B cell (primary cell): ENCODE results near the gene FBXO41. TPM values are rescaled to one million over a fixed set of nuclear protein-coding genes. Genes with fewer than 3 reads are reported as not detected.

Source experiments
- ATAC-seq: fragments of 200-7000 bp; cut with Tn5 transposase; one replicate; pipeline ENCODE4 v1.10.0; 2021; ENCODE audit warnings: low read depth, mild to moderate bottlenecking, moderate number of reproducible peaks, moderate library complexity
- CTCF ChIA-PET: fragments of 350-600 bp; sonication (Branson Sonifier 250); formaldehyde crosslinking; loops from one replicate; lab custom pipeline; 2021; ENCODE audit warnings: antibody characterized with exemption, inconsistent platforms; lab: Charles Lee
- POLR2A ChIA-PET: fragments of 350-600 bp; sonication (Branson Sonifier 250); formaldehyde crosslinking; loops from one replicate; lab custom pipeline; 2021; ENCODE audit warnings: antibody characterized with exemption; lab: Charles Lee
- DNase-seq: peaks from one replicate; pipeline ENCODE4 v3.0.0; 2013
- H2AFZ ChIP-seq: 2 replicates; pipeline ENCODE4 v1.6.1; 2012; ENCODE audit warnings: mild to moderate bottlenecking, low read depth, low read length; ENCODE audit not compliant: insufficient read depth, poor library complexity, severe bottlenecking
- H3K27ac ChIP-seq, 2 donors: 1 replicate in 1 of 2; 2 replicates in 1 of 2; pipeline ENCODE4 v1.5.1; 2012 to 2013; ENCODE audit warnings: low read length in 2 of 2, mild to moderate bottlenecking in 2 of 2, moderate library complexity in 1 of 2
- H3K27me3 ChIP-seq, 4 experiments: fragments of 200-600 bp in 1 of 4; sonication (generic) in 1 of 4; replicated peaks in 1 of 4; 1 replicate in 2 of 4; 2 replicates in 2 of 4; pipeline versions ENCODE4 v1.6.1 to v1.7.0; 2013 to 2016; ENCODE audit warnings: low read length in 3 of 4, mild to moderate bottlenecking in 2 of 4, mixed read lengths in 1 of 4, moderate library complexity in 1 of 4; ENCODE audit not compliant: insufficient read depth in 4 of 4, control insufficient read depth in 3 of 4; ENCODE audit errors: control extremely low read depth in 1 of 4
- H3K36me3 ChIP-seq, 2 experiments: replicated peaks in 1 of 2; 1 replicate in 1 of 2; 2 replicates in 1 of 2; pipeline versions ENCODE4 v1.6.1 to v1.7.1; 2013; ENCODE audit warnings: low read length in 1 of 2; ENCODE audit not compliant: insufficient read depth in 2 of 2, control insufficient read depth in 1 of 2; ENCODE audit errors: control extremely low read depth in 1 of 2, extremely low read depth in 1 of 2
- H3K4me1 ChIP-seq, 2 donors: fragments of 200-600 bp in 1 of 2; sonication (generic) in 1 of 2; 1 replicate in 1 of 2; 2 replicates in 1 of 2; pipeline versions ENCODE4 v1.5.1 to v1.6.1; 2013 to 2017; ENCODE audit warnings: low read length in 2 of 2; ENCODE audit not compliant: control insufficient read depth in 2 of 2, insufficient read depth in 2 of 2
- H3K4me2 ChIP-seq: replicated peaks from 2 replicates; pipeline ENCODE3; 2012; ENCODE audit warnings: mild to moderate bottlenecking, low read depth, low read length; ENCODE audit not compliant: poor library complexity, severe bottlenecking
- H3K4me3 ChIP-seq, 5 experiments: fragments of 200-600 bp in 1 of 5; sonication (generic) in 1 of 5; 1 replicate in 3 of 5; 2 replicates in 2 of 5; pipeline versions ENCODE4 v1.5.1 to v1.7.0; 2011 to 2016; ENCODE audit warnings: low read length in 4 of 5, mild to moderate bottlenecking in 4 of 5, low read depth in 2 of 5, control low read depth in 1 of 5, moderate library complexity in 1 of 5; ENCODE audit not compliant: insufficient read depth in 1 of 5; ENCODE audit errors: control extremely low read depth in 1 of 5, extremely low read depth in 1 of 5
- H3K79me2 ChIP-seq: fragments of 200-600 bp; sonication (generic); one replicate; pipeline ENCODE4 v1.6.0; 2016; ENCODE audit warnings: low read length; ENCODE audit not compliant: control insufficient read depth, insufficient read depth
- H3K9ac ChIP-seq: fragments of 200-600 bp; sonication (generic); 2 replicates; pipeline ENCODE4 v1.6.1; 2017; ENCODE audit warnings: mild to moderate bottlenecking, low read length, moderate library complexity
- H3K9me3 ChIP-seq, 3 donors: one replicate each; pipeline versions ENCODE4 v1.6.1 to v1.7.1; 2013; ENCODE audit warnings: low read length in 2 of 3; ENCODE audit not compliant: control insufficient read depth in 2 of 3, insufficient read depth in 1 of 3; ENCODE audit errors: control extremely low read depth in 1 of 3
- H4K20me1 ChIP-seq: 2 replicates; pipeline ENCODE4 v1.6.0; 2012; ENCODE audit warnings: mild to moderate bottlenecking, low read length; ENCODE audit not compliant: insufficient read depth, control insufficient read depth, poor library complexity, severe bottlenecking
- H3K27ac Mint-ChIP-seq: one replicate; pipeline ENCODE4 v1.8.0; 2021; ENCODE audit warnings: mixed read lengths
- H3K27me3 Mint-ChIP-seq: one replicate; pipeline ENCODE4 v1.8.0; 2021; ENCODE audit warnings: mixed read lengths
- H3K4me1 Mint-ChIP-seq: one replicate; pipeline ENCODE4 v1.8.0; 2021; ENCODE audit warnings: mixed read lengths
- H3K4me3 Mint-ChIP-seq: one replicate; pipeline ENCODE4 v1.8.0; 2021; ENCODE audit warnings: mixed read lengths
- H3K9me3 Mint-ChIP-seq: one replicate; pipeline ENCODE4 v1.8.0; 2022; ENCODE audit warnings: mixed read lengths; ENCODE audit not compliant: insufficient read depth
- CTCF ChIP-seq: fragments of 200-600 bp; IDR thresholded peaks from one replicate; pipeline ENCODE4 v1.8.0; 2022; ENCODE audit warnings: antibody characterized with exemption, mild to moderate bottlenecking
- EZH2 ChIP-seq: IDR thresholded peaks from 2 replicates; pipeline ENCODE4 v1.6.1; 2012; ENCODE audit warnings: borderline replicate concordance, low read depth, mild to moderate bottlenecking, moderate library complexity, low read length; ENCODE audit not compliant: insufficient read depth, poor library complexity, severe bottlenecking
- WGBS: methylation state at CpG from one replicate; pipeline ENCODE4 v1.1.5; 2013; ENCODE audit warnings: missing lambda C conversion rate; ENCODE audit not compliant: insufficient coverage; 5-methylcytosine and 5-hydroxymethylcytosine counted together
- intact Hi-C: fragments of 100-400 bp; cut with micrococcal nuclease; formaldehyde crosslinking; loops from one replicate; pipeline ENCODE4 v1.10.0; 2022
- polyA plus RNA-seq: library from polyadenylated mRNA; depleted of rRNA; stranded (reverse); fragments of >200 nt; gene quantifications from 2 replicates; pipeline ENCODE4 v1.2.3, GENCODE V29; 2012
- total RNA-seq, 2 donors: library from RNA; stranded (reverse); fragments of 120-200 nt in 1 of 2; gene quantifications; 1 replicate in 1 of 2; 2 replicates in 1 of 2; pipeline versions ENCODE4 v1.2.3 to v1.2.4, GENCODE V29; 2013 to 2022

The FBXO41 gene
- total and polyA plus RNA-seq, 2 donors (not counting 1 experiment from before 2014, with no cell fraction given), result 25.2 to 29.6 TPM

- H3K9me3 Mint-ChIP-seq, result no peaks in the 10 kb centered on the region
- Histone ChIP-seq H3K27ac (no peak overlapping the region), H3K79me2 (no peaks in the 10 kb centered on the region), H2AFZ (no peak overlapping the region), H3K4me2 (no peak overlapping the region), H3K36me3 (no peaks in the 10 kb centered on the region), H3K9ac (no peak overlapping the region), H3K4me1 (no peaks in the 10 kb centered on the region), H3K4me3 (no peak overlapping the region), H3K9me3 (no peaks in the 10 kb centered on the region), H4K20me1 (no peaks in the 10 kb centered on the region), H3K27me3 (peaks cover 0 to 32% (median 25%) of the 10 kb centered on the region in 4 experiments)
- ATAC-seq (no peak), DNase-seq (no peak)
- intact Hi-C loops, result no loop called here
- H3K27me3 Mint-ChIP-seq, result peaks cover 54% of the 10 kb centered on the region
- ChIA-PET POLR2A (no interaction called here), CTCF (interaction anchor here (0.7 to 1.1 kb wide), 2 partner anchors 64 to 416 kb away, joined by 4 to 6 read pairs; no protein-coding TSS in a partner anchor)
- WGBS, result 71% methylated on average over 1 of the region's 4 CpGs
- TF ChIP-seq CTCF, result no peak
- no peak for TF ChIP-seq EZH2
- no peak overlapping the region for H3K4me3 Mint-ChIP-seq
- no peaks in the 10 kb centered on the region for H3K4me1 Mint-ChIP-seq
- no peak overlapping the region for H3K27ac Mint-ChIP-seq
These were observed 17.4 kb upstream of the FBXO41 start for GRCh38 chr2:73301636-73302035.

GRCh38 chr2:73300926-73301325 is 16.6 kb upstream of the FBXO41 start:
- H3K27ac Mint-ChIP-seq, result no peak overlapping the region
- peaks cover 0 to 39% (median 30%) of the 10 kb centered on the region in 4 experiments for H3K27me3 ChIP-seq
- H3K4me1 ChIP-seq, result no peaks in the 10 kb centered on the region
- POLR2A ChIA-PET, result no interaction called here
- H3K4me1 Mint-ChIP-seq, result no peaks in the 10 kb centered on the region
- intact Hi-C loops, result no loop called here
- H3K36me3 ChIP-seq, result no peaks in the 10 kb centered on the region
- TF ChIP-seq CTCF (no peak), EZH2 (no peak)
- no peak overlapping the region for H3K9ac ChIP-seq
- ATAC-seq, result no peak
- no peak for DNase-seq
- CTCF ChIA-PET, result interaction anchor here (1.3 kb wide), 1 partner anchor 11 kb away, joined by 4 read pairs; no protein-coding TSS in a partner anchor
- H3K27ac ChIP-seq, result no peak overlapping the region
- no peaks in the 10 kb centered on the region for H3K79me2 ChIP-seq
- H3K9me3 Mint-ChIP-seq, result no peaks in the 10 kb centered on the region
- no peak overlapping the region for H3K4me3 Mint-ChIP-seq
- no peak overlapping the region for H2AFZ ChIP-seq
- H4K20me1 ChIP-seq, result no peaks in the 10 kb centered on the region
- H3K27me3 Mint-ChIP-seq, result peaks cover 59% of the 10 kb centered on the region
- 90% methylated on average over 3 of the region's 3 CpGs for WGBS
- no peak overlapping the region for H3K4me2 ChIP-seq
- no peaks in the 10 kb centered on the region for H3K9me3 ChIP-seq
- no peak overlapping the region for H3K4me3 ChIP-seq
